ENCODE data around the gene LY6G5B. TPM values are rescaled to one million over a fixed set of nuclear protein-coding genes. Genes with fewer than 3 reads are reported as not detected.

Gene LY6G5B
- total RNA-seq, 1 experiment from 2014 or later: 5.7 TPM

Other genes starting within 250 kb of the LY6G5B start
- 6.0 to 8.1 TPM (median 7.5 TPM) in 5 replicates for gene MICB, start 171.8 kb upstream of the LY6G5B start, total RNA-seq (2022; extraction: Qiagen RNA extraction)
- gene MCCD1, start 141.0 kb upstream of the LY6G5B start, total RNA-seq (2022; extraction: Qiagen RNA extraction): not detected in 5 replicates
- gene DDX39B, start 128.0 kb upstream of the LY6G5B start, total RNA-seq (2022; extraction: Qiagen RNA extraction): 336 to 391 TPM (median 386 TPM) in 5 replicates
- 0.35 to 0.98 TPM (median 0.50 TPM) in 5 replicates for gene ATP6V1G2, start 123.4 kb upstream of the LY6G5B start, total RNA-seq (2022; extraction: Qiagen RNA extraction)
- 9.0 to 12.4 TPM (median 11.7 TPM) in 5 replicates for gene NFKBIL1, start 122.4 kb upstream of the LY6G5B start, total RNA-seq (2022; extraction: Qiagen RNA extraction)
- 0.10 to 0.16 TPM (median 0.12 TPM) in 3 of 5 replicates, not detected in the others for gene LTA, start 97.7 kb upstream of the LY6G5B start, total RNA-seq (2022; extraction: Qiagen RNA extraction)
- gene TNF, start 94.4 kb upstream of the LY6G5B start, total RNA-seq (2022; extraction: Qiagen RNA extraction): 0.07 to 0.15 TPM (median 0.14 TPM) in 3 of 5 replicates, not detected in the others
- gene LTB, start 87.6 kb upstream of the LY6G5B start, total RNA-seq (2022; extraction: Qiagen RNA extraction): 0.35 to 0.88 TPM (median 0.51 TPM) in 5 replicates
- 0.16 to 0.36 TPM in 2 of 5 replicates, not detected in the others for gene LST1, start 83.7 kb upstream of the LY6G5B start, total RNA-seq (2022; extraction: Qiagen RNA extraction)
- gene NCR3, start 77.0 kb upstream of the LY6G5B start, total RNA-seq (2022; extraction: Qiagen RNA extraction): not detected in 5 replicates
- gene AIF1, start 54.7 kb upstream of the LY6G5B start, total RNA-seq (2022; extraction: Qiagen RNA extraction): not detected in 5 replicates
- 68.4 to 87.7 TPM (median 84.8 TPM) in 5 replicates for gene PRRC2A, start 49.3 kb upstream of the LY6G5B start, total RNA-seq (2022; extraction: Qiagen RNA extraction)
- 106 to 148 TPM (median 138 TPM) in 5 replicates for gene BAG6, start 17.3 kb upstream of the LY6G5B start, total RNA-seq (2022; extraction: Qiagen RNA extraction)
- gene APOM, start 14.1 kb upstream of the LY6G5B start, total RNA-seq (2022; extraction: Qiagen RNA extraction): 2.8 to 3.7 TPM (median 2.9 TPM) in 5 replicates
- 11.1 to 12.4 TPM (median 11.6 TPM) in 5 replicates for gene C6orf47, start 9.2 kb upstream of the LY6G5B start, total RNA-seq (2022; extraction: Qiagen RNA extraction)
- 10.2 to 12.1 TPM (median 11.4 TPM) in 5 replicates for gene GPANK1, start 5.0 kb upstream of the LY6G5B start, total RNA-seq (2022; extraction: Qiagen RNA extraction)
- gene CSNK2B, start 3.9 kb upstream of the LY6G5B start, total RNA-seq (2022; extraction: Qiagen RNA extraction): 167 to 177 TPM (median 171 TPM) in 5 replicates
- gene LY6G5C, start 11.1 kb downstream of the LY6G5B start, total RNA-seq (2022; extraction: Qiagen RNA extraction): 0.92 to 1.6 TPM (median 1.1 TPM) in 5 replicates
- 11.3 to 19.8 TPM (median 18.4 TPM) in 5 replicates for gene ABHD16A, start 33.3 kb downstream of the LY6G5B start, total RNA-seq (2022; extraction: Qiagen RNA extraction)
- not detected in 5 replicates for gene LY6G6F, start 36.9 kb downstream of the LY6G5B start, total RNA-seq (2022; extraction: Qiagen RNA extraction)
- not detected in 5 replicates for gene LY6G6D, start 45.4 kb downstream of the LY6G5B start, total RNA-seq (2022; extraction: Qiagen RNA extraction)
- 0.21 to 0.24 TPM (median 0.23 TPM) in 3 of 5 replicates, not detected in the others for gene LY6G6C, start 51.8 kb downstream of the LY6G5B start, total RNA-seq (2022; extraction: Qiagen RNA extraction)
- gene MPIG6B, start 53.4 kb downstream of the LY6G5B start, total RNA-seq (2022; extraction: Qiagen RNA extraction): not detected in 5 replicates
- gene DDAH2, start 59.3 kb downstream of the LY6G5B start, total RNA-seq (2022; extraction: Qiagen RNA extraction): 28.3 to 32.5 TPM (median 31.8 TPM) in 5 replicates
- 471 to 496 TPM (median 485 TPM) in 5 replicates for gene CLIC1, start 66.6 kb downstream of the LY6G5B start, total RNA-seq (2022; extraction: Qiagen RNA extraction)
- gene MSH5, start 70.0 kb downstream of the LY6G5B start, total RNA-seq (2022; extraction: Qiagen RNA extraction): 11.8 to 15.5 TPM (median 13.1 TPM) in 5 replicates
- gene SAPCD1, start 92.7 kb downstream of the LY6G5B start, total RNA-seq (2022; extraction: Qiagen RNA extraction): 2.6 to 5.2 TPM (median 4.3 TPM) in 5 replicates
- 0.72 to 2.2 TPM (median 1.4 TPM) in 5 replicates for gene VWA7, start 107.4 kb downstream of the LY6G5B start, total RNA-seq (2022; extraction: Qiagen RNA extraction)
- gene VARS1, start 125.8 kb downstream of the LY6G5B start, total RNA-seq (2022; extraction: Qiagen RNA extraction): 45.6 to 60.9 TPM (median 53.8 TPM) in 5 replicates
- 51.0 to 62.8 TPM (median 60.8 TPM) in 5 replicates for gene LSM2, start 137.0 kb downstream of the LY6G5B start, total RNA-seq (2022; extraction: Qiagen RNA extraction)
- gene HSPA1L, start 145.3 kb downstream of the LY6G5B start, total RNA-seq (2022; extraction: Qiagen RNA extraction): 1.3 to 1.8 TPM (median 1.5 TPM) in 5 replicates
- 132 to 252 TPM (median 194 TPM) in 5 replicates for gene HSPA1A, start 145.6 kb downstream of the LY6G5B start, total RNA-seq (2022; extraction: Qiagen RNA extraction)
- 89.4 to 177 TPM (median 151 TPM) in 5 replicates for gene HSPA1B, start 157.8 kb downstream of the LY6G5B start, total RNA-seq (2022; extraction: Qiagen RNA extraction)
- 21.6 to 33.6 TPM (median 26.8 TPM) in 5 replicates for gene NEU1, start 192.8 kb downstream of the LY6G5B start, total RNA-seq (2022; extraction: Qiagen RNA extraction)
- gene SLC44A4, start 209.0 kb downstream of the LY6G5B start, total RNA-seq (2022; extraction: Qiagen RNA extraction): 0.15 TPM in 1 of 5 replicates, not detected in the others
- 19.9 to 30.0 TPM (median 29.0 TPM) in 5 replicates for gene EHMT2, start 227.7 kb downstream of the LY6G5B start, total RNA-seq (2022; extraction: Qiagen RNA extraction)
- 2.4 to 4.1 TPM (median 3.7 TPM) in 5 replicates for gene ZBTB12, start 232.1 kb downstream of the LY6G5B start, total RNA-seq (2022; extraction: Qiagen RNA extraction)